Stimulated activated CD4-positive, alpha-beta T cell treated with anti-CD3 and anti-CD28 coated beads, Interleukin-2, amount 100 ng/mL, for 4 hours (primary cell): ENCODE results near the gene FXYD7.

Experiments
- DNase-seq: peaks from one replicate; pipeline ENCODE4 v3.0.0-alpha.2; 2020; ENCODE audit warnings: low read depth

The FXYD7 gene

DNA sequence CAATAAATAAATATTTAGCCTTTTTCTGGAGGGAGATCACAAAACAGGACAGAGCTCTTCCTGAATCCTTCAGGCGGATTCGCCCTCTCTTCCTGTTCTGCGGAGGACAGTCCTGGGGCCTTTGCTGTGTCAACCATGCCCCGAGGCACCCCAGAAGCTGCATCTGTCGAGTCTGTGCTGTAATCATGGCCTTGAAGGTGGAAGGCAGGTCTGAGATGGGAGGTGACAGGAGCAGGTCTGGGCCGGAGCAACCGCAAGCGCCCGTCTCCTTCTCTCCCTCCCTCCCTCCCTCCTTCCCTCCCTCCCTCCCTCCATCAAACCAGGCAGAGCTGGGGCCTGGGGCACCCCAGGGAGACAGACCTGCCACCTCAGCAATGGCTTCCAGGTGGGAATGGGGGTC is 32.1 kb upstream of the FXYD7 start:
- DNase-seq = no peak

GRCh38 chr19:35112995-35113688 is 29.9 kb upstream of the FXYD7 start:
- DNase-seq = no peak

GRCh38 chr19:35114353-35115176 is 28.5 kb upstream of the FXYD7 start:
- DNase-seq = peak; percentile 52

DNA sequence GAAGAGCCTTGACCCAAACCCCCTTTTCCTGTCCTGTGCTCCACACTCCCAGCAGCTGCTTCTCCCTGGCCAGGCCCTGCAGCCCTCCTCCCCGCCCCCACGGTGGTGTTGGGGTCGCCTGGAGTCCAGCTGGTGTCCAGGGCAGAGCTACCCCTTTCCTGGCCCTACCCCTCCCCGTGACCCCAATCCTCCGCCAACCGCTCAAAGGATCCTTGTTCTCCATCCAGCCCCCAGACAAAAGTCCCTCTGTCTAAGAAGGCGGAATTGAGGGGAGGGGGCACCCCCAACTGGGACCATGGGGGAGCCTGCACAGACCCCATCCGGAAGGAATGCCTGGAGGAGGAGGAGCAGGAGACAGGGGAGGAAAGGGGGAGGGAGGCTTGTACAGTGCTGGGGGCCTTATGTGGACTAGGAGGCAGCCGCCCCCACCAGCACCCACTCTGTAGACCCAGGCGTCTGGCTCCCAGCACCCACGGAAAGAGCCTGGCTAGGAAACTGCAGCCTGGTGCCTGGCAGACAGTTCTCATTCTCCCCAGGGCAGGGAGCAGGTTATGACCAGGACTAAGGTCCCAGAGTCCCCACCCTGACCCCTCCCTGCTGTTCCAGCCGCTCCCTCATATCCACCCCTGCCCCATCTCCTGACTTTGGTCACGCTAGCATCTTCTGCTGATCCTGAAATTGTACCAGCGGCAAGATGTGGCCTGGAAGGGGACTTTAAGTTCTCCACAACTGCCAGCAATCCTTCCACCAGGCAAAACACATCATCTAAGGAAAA is 27.7 kb upstream of the FXYD7 start, which contains the start of gene FXYD3:
FXYD3 (plus strand) TSS at position 647 of the 775 bp plus-strand sequence. CDS start 3,554 bp downstream, outside the sequence.
- no peak for DNase-seq

- DNase-seq = no peak
Measured at GRCh38 chr19:35116072-35116801, 26.8 kb upstream of the FXYD7 start.

- no peak for DNase-seq
Measured at GRCh38 chr19:35117116-35117515, 25.9 kb upstream of the FXYD7 start.

- DNase-seq = no peak
Measured at GRCh38 chr19:35117799-35118198, 25.3 kb upstream of the FXYD7 start.

- no peak for DNase-seq
Measured at GRCh38 chr19:35118268-35119020, 24.6 kb upstream of the FXYD7 start.

GRCh38 chr19:35119091-35119490 is 24.0 kb upstream of the FXYD7 start:
- no peak for DNase-seq

- DNase-seq = no peak
Measured at GRCh38 chr19:35119578-35120155, 23.4 kb upstream of the FXYD7 start.

DNA sequence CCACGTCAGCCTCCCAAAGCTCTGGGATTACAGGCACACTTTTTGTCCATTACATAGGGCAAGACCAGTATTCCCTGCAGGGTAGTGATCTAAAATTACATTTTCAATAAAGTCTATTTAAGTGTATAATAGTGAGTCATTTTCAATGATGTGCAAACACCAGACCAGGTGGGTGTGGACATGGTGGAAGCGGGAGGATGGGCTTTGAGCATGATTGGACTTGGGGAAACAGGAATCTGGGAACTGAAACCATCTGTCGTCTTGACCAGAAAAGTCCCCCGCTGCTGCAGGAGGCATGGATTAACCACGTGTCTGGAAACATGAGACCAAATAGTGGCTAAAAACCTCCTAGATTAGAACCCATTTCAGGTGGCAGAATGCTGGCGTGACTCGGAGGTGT is 22.6 kb upstream of the FXYD7 start:
- DNase-seq = no peak

- DNase-seq = no peak
Measured at GRCh38 chr19:35120898-35121297, 22.2 kb upstream of the FXYD7 start.

DNA sequence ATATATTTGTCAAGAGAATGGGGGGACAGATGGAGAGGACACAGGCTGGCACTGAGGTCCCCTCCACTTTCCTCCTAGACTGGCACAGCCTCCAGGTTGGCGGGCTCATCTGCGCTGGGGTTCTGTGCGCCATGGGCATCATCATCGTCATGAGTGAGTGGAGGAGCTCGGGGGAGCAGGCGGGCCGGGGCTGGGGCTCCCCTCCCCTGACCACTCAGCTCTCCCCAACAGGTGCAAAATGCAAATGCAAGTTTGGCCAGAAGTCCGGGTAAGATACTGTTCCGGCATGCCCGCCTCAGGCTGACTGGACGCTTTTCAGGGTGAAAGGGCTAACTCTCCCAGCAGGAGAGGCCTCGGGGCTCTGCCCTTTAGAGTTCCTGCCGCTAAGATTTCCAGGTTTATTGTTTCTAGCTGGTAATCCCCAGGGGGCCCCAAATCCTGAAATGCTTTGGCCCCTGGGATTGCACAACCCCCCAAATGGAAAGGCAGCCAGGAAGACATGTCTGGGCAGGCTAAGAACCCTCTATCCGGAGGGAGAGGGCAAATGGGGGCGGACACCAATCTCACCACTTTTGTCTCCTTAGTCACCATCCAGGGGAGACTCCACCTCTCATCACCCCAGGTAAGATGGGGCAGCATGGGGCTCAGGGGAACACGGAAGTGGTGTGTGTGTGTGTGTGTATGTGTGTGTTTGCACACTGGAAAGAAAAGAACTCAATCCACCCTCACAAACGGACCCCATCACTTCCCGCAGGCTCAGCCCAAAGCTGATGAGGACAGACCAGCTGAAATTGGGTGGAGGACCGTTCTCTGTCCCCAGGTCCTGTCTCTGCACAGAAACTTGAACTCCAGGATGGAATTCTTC is 20.1 kb upstream of the FXYD7 start:
- no peak for DNase-seq

DNA sequence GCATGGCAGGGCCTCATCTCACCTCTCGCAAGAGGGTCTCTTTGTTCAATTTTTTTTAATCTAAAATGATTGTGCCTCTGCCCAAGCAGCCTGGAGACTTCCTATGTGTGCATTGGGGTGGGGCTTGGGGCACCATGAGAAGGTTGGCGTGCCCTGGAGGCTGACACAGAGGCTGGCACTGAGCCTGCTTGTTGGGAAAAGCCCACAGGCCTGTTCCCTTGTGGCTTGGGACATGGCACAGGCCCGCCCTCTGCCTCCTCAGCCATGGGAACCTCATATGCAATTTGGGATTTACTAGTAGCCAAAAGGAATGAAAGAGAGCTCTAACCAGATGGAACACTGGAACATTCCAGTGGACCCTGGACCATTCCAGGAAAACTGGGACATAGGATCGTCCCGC is 19.5 kb upstream of the FXYD7 start:
- no peak for DNase-seq

- peak; percentile 83 for DNase-seq
Measured at GRCh38 chr19:35124098-35125060, 18.7 kb upstream of the FXYD7 start.

- DNase-seq = no peak
Measured at GRCh38 chr19:35125270-35125717, 17.8 kb upstream of the FXYD7 start.

DNA sequence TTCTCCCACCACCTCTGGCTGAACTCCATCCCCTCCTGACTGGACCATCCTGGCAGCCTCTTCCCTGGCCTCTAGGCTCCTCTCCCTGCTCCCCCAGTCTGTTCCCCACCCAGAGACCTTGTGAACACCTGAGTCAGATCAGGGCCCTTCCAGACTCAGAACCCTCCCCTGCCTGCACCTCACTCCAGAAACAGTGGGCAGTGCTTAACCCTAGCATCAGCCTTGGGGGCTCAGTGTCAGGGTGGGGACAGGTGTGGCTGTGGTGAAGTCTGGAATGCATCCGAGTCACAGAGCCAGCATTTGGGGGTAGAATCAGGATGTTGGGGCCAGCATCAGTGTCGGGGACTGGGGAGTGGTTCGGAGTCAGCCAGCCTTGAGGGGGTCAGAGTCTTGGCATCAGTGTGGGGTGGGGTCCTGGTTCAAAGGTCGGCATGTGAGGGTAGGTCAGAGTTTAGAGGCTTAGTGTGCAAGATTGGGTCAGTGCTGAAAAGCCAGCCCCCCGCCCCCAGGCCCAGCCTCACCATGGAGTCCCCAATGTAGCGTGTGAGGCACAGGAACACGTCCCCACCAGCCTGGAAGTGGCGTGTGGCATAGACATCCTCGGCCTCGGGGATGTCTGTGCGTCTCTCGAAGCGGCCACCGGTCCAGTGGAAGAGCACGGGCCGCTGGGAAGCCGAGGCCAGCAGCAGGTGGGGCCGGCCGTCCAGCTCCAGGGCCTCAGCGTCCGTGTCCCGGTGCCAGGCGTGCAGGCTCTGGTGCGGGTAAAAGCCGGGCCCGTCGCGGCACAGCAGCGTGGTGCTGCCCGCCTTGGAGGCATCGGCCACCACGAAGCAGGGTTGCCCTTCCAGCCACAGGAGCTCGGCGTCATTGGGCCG is 17.1 kb upstream of the FXYD7 start:
- no peak for DNase-seq

DNA sequence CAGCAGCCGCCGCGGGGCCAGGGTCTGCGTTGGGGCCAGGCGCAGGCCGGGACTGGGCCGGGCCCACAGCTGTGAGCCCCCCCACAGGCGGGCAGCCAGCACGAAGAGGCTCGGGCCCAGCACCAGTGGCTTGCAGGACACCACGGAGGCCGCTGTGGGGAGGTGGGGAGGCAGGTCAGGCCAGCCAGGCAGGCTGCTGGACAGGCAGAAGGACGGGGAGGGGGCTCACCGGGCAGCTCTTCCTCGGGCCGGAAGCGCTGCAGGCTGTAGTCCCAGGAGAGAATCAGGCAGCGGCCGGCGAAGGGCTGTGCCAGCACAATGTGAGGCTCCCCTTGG is 16.5 kb upstream of the FXYD7 start:
- no peak for DNase-seq
